GM18861 (cell line): ENCODE data around the gene POMT2.
"Not testable (repeated sequence)": the region's sequence is repeated elsewhere in the genome, so short reads cannot be mapped to it uniquely, and the experiment has no call there.

ENCODE experiments used
- ATAC-seq: cut with Tn5 transposase; IDR thresholded peaks from one replicate; pipeline ENCODE4 v1.9.1; 2021; ENCODE audit not compliant: unreplicated experiment

The POMT2 gene

DNA sequence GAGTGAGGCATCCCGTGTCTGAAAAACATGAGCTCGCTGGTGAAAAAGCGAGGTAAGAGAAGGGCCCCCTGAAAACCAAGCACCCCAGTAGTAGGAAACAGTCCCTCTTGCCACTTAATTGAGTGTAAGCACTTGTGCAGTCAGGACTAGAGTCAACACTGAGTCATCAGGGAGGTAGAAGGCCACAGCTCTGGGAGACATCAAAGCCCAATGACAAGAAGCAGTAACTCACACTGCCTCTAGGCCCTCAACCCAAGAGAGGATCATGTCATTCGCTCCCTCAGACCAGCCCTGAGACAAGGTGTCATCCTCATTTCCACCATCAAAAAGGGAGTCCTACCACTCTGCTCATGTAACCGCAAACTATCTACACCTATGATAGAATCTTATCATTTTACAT, 17.8 kb downstream of the POMT2 start:
- ATAC-seq, result no peak

DNA sequence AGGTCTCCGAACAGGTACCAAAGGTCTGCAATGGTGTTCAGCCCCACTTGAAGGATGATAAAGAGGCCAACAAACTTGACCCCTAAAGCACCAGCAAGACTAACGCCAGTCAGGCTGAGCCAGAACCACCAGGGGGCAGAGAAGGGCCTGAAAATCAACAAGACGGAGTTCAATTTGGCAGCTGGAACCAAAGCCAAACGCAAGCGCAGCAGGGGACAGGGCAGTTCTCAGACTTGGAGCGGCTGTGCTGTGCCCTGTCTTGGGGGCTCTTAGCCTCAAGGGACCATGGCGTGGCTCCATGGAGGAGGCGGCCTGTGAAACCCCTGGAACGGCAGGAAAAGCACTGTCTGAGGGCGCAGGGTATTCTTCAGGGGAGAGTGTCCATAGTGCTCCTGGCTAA, 19.6 kb downstream of the POMT2 start:
- ATAC-seq, result no peak

DNA sequence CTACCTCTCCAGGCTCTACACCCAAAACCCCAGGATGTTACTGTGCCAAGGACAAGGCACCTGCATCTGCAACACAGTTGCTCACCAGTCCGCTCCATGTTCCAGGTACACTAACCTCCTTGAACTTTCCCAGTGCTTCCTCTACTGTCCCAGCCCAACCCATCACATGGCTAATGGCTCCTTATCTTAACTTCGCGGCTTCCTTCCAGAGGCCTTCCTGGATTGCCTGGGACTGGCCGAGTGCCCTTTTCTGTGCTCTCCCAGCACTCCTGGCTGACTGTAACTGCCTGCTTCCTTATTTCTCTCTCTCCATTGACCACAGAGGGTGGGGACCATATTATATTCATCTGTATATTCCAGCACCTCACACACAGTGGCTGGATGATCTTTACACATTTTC, 20.9 kb downstream of the POMT2 start:
- ATAC-seq, result no peak

DNA sequence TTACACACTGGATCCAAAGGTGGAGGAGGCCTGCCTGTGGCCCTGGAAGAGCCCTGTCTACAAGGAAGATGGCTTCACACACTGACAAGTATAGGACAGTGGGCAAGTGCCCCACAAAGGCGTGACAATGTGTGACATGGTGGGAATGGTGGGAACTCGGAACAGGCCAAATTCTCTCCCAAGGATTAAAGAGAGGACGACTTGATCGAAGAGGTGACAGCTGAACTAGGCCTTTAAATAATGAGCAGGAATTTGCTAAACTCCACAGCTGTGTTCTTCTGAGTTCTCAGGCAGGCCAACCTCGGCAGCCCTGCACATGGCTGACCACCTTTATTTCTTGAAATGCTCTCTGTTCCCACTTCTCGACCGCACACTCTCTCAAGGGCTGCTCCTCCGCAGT, 23.8 kb downstream of the POMT2 start:
- ATAC-seq, result no peak

DNA sequence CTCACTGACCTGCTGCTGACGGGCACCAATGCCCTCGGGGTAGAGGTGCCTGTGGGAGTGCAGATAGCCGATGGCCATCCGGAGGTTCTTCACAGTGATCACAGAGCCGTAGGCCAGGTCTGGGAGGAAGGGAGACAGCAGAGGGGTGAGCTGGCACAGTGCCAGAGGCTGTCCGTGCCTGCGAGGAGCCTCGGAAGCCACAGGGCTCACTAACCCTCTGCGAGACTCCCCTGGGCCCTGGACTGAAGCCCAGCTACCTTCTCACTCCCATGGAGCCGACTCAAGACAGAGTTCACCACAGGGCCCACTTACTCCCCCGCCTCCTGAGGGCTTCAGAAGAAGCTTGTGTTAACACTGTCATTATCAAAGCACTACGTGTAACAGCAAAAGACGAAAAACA, 24.5 kb downstream of the POMT2 start:
- ATAC-seq, result no peak

DNA sequence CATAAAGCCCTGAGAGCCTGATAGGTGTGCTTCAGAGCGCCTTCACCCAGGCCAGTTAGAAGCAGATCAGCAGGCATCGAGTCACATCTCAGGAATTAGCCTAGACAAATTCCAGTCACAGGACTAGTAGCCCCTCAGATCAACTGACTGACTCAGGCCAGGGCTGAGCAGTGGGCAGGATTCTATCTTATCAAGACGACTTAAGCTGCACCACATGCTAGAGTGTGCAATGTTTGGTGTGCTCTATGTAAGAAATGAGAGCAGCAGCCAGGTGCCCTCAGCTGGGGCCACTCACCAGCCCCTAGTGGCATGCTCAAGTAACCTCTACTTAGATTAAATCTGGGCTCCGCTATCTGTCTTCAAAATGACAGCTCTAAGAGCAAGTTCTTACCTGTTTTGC, 30.0 kb downstream of the POMT2 start:
- no peak for ATAC-seq

DNA sequence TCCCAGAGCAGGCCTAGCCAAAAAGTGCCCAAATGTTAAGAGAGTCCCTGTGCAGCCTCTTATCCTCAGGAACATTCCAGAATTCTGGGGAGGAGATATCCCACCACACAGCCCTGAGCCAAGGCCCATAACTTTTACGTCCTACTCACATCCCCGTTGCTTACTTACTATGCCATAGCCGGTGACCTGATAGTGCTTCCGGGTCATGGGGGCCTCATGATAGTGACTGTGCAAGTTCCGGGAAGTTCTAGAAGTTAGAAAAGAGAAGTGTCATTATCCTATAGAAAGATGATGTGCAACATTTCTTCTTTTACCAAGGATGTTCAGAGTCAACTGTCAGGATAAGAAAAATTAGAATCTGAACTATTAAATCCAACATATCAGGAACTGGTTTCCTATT, 34.1 kb downstream of the POMT2 start:
- no peak for ATAC-seq

DNA sequence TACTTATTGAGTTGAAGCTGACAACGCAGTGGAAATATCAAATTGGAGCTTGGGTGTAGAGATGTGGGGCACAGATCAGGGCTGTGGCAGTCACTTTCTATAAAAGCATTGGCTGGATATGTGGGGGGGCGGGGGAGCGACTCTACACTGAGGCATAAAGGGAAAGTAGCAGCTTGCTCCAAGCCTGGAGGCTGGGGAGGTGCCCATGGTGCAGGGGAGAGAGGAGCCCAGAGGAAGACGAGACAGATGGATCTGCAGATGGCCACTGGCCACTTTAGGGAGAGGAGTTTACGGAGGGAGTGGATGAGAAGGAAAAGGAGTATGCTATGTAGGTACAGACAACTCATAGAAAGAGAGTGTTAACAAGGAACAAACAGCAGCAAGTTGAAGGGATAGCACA, 36.2 kb downstream of the POMT2 start:
- no peak for ATAC-seq

DNA sequence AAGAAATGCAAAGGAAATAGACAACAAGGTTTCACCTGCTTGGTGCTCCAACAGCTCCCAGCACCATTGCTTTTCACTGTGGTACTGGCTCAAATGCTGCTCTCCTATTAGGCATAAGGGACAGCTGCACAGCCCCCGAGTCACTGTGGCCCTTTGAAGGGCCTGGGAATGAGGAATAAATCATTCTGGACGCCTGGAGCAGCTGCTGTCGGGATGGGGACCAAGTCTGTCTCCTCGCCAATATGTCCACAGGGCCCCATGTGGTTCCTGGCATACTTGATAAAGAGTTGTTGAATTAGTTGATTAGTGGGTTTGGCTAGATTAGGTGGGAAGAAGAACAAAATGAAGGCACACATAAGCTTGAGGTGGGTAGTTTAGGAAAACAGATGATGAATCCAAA, 36.6 kb downstream of the POMT2 start:
- ATAC-seq, result no peak

DNA sequence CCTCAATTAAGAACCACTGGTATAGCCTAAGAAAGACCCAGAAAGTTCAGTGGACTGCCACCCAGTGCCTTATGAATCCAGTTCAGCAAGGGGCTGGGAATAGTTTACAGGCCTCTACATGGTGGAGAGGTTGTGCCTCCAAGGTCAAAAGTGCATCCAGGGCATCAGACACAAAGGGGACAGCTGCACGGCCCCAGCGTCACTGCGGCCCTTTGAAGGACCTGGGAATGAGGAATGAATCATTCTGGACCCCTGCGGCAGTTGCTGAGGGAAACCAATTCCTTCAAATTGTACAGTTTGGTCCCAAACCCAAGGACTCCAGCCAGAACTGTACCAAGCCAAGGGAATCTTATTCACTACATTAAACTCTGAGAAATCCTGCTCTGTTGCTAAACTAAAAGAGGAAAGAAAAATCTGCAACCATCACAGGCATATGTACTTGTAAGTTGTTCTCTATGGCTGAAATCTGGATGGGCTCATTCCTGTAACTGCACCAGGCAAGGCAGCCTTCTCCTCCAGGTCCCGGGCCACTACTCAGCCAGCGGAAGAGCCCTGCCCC, 38.8 kb downstream of the POMT2 start:
- no peak for ATAC-seq

DNA sequence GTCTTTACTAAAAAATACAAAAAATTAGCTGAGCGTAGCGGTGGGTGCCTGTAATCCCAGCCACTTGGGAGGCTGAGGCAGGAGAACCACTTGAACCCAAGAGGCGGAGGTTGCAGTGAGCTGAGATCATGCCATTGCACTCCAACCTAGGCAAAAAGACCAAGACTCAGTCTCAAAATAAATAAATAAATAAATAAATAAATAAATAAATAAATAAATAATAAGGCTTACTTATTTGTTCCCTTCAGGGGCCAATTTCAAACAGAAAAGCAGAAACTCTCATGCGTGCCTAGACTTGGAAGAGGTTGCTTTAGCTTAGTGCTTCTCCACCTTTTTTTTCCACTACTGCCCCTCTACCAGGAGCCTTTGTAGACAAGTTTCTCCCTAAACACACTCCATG, 39.8 kb downstream of the POMT2 start:
- not testable (repeated sequence) for ATAC-seq

DNA sequence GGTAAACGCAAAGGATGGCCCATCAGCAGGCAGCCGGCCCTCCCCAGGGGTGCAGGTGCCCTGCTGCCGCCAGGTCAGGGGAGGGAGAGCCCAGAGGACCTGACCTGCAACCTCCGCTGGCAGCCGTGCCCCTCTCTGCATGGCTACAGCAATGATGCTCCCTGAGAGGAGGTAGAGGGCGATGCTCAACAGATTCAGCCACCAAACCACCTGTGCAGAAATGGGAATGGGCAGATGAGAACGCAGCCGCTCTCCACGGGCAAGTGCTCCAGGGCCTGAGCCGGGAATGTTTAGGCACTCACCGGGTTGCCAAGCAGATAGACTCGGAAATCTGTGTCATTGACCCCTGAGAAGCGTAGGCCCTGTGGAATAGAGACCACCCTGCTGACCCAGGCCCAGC, 41.0 kb downstream of the POMT2 start:
- no peak for ATAC-seq

DNA sequence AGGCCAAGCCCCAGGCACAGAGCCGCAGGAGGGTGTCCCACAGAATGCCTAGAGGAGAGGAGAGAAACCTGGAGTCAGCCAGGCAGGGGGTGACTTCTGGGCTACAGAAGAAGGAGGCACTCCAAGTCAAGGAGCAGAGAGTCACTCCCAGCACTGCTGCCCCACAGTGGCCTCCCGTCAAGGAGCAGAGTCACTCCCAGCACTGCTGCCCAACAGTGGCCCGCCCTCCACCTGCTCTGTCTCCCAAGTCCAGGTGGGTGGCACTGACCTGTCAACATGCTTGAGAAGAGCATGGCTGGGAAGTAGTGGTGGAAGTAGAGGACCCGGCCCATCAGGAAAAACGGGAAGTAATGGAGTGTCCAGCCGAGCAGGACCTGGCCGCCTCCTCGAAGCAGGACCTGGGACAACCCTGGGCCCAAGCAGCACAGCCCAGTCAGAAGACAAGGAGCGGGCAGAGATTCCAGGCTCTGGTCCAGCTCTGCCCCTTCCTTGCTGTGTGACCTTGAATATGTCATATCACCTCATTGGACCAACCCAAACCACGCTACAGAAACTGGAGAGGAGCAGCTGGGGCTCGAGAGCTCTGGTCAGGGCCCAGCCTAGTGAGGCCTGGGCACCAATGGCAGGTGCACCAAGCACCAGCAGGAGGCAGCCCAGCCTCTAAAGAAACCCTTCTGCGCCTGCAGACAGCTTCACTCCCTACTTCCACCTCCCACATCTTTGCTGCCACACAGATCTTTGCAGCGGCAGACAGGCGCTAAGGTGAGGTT, 42.0 kb downstream of the POMT2 start:
- ATAC-seq, result no peak

DNA sequence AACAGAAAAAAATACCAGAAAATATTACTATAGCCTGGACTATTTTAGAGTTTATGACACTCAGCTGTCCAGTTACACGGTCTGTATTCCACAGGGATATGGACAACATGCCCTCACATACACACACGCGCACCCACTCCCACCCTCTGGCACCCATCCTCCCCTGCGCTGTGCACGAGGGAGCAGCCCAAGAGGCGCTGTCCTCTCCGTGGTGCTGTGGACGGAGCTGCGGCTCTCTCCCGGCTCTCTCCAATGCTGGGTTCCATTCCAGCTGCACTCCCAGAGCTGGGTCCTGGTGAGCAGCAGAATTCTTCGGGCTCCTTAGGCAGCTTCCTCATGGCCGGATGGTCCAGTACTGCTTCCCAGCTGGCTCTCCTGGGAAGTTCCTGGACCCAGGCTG, 43.7 kb downstream of the POMT2 start:
- ATAC-seq, result no peak

DNA sequence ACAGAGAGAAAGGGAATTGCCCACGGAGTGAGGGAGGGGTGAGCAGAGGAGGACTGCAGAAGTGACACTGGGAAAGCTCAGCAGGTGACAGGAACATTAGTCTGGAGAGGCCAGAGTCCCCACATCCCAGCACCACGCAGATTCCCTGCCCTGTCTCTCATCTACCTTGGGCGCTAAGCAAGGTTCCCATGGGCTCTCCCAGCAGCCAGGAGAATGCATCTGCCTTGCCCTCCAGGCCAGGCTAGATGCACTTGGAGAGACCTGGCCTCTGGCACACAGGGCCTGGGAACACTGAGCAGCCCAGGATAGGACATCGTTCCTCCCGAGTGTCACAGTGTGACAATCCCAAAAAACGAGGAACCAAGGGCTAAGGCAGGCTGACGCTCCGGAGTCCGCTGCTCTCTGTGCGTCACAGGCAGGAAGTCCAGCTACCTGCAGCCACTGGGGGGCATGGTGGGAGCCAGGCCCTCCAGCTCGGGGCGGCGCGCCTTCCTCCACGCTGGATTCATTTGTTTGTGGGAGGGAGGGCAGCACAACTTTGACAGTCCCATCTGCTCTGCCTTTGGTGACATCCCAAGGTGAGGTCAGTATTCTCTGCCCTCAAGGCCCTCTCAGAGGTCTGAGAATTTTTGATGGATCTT, 44.3 kb downstream of the POMT2 start:
- ATAC-seq, result no peak

DNA sequence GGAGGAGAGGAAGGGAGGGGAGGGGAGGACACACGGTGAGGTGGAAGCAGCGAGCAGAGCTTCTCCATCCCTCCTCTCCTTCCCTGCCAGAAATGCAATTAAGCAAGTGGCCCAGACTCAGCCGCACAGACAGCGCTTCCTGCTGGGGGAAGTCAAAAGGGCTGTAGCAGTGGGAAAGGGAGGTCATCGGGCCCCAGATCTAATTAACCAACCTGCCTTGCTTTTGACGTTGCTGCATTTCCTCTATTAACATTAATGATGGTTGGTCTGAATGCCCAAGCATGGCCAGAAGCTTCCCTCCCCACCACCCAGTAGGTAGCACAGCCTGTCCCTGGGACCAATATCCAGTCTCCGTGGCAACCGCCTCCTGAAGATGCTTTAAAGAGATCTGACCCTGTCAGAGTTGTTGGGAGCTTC, 45.1 kb downstream of the POMT2 start:
- no peak for ATAC-seq

DNA sequence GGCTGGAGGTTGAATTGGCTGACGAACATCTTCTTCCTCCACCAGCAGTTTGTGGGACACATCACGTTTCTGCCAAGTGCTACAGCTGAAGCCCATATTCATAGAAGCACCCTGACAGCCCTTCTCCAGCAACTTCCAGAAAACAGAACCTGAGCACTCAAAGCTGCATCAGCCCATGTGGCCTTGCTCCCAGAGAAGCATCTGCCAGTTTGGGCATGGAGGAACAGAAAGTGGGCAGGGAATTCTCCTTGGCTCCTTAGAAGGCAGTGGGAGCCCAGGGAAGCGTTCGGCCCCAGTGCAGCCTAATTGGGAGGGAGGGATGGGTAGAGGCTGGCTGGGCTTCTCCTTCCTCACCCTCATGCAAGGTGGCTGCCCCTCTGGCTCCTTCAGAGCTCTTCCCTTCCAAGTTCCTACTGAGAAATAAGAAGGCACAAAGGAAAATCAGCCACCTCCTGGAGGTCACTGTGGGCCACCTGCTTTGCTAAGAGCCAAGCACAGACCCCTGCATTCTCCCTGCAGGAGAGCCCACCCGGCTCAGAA, 45.6 kb downstream of the POMT2 start:
- no peak for ATAC-seq

DNA sequence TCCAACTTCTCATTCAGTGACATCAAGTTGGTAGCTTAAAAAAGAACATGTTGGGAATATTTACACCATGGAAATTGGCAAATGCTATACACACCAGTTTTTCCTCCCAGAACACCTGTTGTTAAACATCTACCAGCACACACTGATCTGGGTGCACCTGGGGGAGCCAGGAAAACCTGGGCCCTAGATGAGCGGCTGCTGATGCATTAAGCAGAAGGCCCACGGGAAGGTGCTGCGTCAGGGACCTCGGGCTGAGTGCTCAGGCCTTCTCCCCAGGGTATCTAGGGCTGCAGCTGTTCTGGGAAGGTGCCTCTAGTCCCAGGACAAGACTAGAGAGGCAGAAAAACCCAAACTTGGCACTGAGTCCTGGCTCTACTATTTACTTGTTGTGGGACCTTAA, 46.9 kb downstream of the POMT2 start:
- no peak for ATAC-seq

DNA sequence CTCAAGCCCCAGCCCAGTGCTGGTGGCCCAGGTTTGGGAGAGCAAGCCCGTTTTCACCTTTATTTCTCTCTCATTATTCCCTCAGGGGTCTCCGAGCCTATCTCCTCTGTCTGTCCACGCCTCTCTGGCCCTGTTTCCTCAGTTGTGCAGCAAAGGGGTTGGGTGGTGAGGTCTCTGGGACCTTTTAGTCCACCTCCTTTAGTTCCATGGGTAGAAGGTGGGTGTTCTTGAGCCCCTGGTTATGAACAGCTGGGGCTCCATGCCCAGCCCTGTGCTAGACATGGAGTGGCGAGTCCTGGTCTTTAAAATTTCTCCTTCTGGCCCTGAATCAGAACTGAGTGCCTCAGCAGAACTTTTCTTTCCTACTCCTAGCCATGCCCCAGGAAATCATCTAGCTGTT, 48.4 kb downstream of the POMT2 start:
- ATAC-seq, result no peak

DNA sequence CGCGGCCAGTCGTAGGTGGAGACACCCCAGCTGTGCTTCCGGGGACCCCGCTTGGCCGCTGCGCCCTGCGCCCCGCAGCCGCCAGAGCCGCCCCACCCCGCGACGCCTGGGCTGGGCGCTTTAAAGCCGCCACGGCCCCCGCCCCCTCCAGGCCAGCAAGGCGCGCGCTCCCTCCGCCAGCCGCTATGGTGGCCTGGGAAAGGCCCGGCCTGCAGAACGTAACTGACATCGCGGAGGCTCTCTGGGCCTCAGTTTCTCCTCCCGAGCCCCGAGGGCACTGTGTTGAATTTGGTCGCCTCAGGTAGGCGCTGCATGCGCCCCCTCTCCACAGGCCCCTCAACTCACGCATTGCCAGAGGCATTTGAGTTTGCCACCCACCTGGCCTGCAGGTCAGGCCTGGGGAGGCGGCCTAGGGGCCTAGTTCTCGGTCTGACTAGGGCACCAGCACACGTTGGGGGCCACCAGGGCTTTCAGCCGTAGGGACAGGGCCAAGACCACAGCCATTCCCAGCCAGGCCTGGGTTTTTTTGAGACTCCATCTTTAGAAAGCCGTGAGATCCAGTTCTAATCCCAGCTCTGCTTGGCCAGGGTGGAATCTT, 49.5 kb downstream of the POMT2 start, which contains the start of gene NGB:
NGB (minus strand) TSS at position 94 of the 598 bp plus-strand sequence. CDS start 269 bp downstream, outside the sequence.
- no peak for ATAC-seq

DNA sequence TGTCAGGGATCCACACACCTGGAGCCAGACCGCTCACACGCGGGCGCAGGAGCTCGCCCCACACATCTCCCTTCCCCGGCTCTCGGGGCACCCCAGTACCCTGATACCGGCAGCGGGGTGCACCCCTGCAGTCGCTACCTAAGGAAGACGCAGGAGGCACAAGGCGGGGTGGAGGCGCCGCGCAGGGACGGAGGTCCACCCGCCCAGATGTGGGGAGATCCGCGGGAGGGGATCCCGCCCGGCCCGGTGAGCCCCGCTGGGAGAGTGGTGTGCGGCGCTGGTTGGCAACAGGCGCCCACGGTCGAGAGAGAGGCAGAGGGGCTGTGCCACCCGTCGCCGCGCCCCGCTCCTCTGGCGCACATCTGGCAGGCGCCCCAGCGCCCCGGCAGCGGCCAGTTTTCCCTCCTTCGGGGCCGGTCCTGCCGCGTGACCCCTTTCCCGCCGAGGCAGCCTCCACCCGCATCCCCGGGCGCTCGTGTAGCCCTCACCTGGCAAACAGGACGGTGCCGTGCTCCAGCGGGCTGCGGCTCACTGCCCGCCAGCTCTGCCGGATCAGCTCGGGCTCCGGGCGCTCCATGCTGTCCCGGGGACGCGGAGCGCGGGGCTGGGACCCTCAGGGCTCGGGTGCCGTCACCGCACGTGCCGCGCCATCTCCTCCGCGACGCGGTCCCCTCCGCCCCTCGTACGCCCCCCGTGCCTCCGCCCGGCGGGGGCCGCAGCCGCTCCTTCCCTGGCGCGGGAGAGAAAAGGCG, 50.1 kb downstream of the POMT2 start:
- ATAC-seq, result no peak
